Amniotic epithelial cell (primary cell): ENCODE results near the gene RAB44.

Experiments used
- DNase-seq: peaks from one replicate; pipeline ENCODE4 v3.0.0-alpha.2; 2010; ENCODE audit warnings: low read depth

The RAB44 gene

DNA sequence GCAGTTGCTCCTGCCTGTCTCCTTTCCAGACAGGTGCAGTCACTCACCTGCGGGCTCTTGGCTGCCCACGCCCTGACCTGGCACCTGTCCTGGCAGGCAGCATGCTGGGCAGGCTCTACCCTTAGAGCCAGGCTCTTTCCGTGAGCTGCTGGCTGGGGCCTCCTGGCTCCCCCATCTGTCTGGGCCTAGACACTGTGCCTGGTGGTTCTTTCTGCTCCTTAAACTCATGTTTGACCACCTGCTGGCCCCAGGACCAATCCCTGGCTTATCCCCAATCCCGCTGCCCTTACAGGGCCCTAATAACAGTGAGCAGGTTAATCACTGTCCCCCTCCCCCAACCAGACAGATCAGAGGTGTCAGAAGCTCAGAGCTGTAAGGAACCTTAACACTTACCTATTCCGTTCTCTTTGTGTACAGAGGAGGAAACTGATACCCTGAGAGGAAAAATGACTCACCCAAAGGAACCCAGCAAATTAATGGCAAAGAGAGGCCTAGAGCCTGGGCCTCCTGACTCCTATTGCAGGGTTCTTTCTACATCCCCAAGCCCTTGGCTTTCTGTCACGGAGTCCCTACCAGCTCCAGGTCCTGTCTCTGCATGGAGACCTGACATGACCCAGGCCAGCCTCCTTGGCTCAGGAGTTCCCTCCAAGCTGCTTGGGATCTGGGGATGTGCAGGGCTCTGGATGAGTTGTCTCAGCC is 54.7 kb downstream of the RAB44 start:
- DNase-seq = no peak

DNA sequence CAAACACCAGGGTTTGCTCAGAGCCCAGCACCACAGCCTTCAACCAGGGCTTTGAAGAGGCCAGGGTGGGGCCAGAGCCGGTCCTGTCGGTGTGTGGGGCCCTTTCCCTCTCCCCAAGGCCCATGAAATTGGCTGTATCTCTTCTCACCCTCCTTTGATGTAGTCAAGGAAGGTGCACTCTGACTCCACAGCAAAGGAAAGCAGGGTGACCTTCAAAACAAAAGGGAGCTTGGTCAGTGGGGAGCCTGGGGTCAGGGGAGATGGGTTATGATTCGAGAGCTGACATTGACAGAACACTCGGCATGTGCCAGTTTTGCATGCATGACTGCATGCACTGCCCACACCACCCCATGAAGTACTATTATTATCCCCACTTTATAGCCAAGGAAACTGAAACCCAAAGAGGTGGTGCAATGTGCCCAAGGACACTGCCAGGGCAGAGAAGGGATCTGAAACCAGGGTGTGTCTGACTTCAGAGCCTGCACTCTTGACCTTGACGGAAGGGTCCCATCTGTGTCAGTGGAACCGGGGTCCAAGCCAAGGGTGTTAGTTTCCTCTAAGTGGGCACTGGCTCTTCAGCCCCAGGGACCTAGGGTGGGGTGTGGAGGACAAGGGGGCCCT is 55.4 kb downstream of the RAB44 start:
- no peak for DNase-seq

DNA sequence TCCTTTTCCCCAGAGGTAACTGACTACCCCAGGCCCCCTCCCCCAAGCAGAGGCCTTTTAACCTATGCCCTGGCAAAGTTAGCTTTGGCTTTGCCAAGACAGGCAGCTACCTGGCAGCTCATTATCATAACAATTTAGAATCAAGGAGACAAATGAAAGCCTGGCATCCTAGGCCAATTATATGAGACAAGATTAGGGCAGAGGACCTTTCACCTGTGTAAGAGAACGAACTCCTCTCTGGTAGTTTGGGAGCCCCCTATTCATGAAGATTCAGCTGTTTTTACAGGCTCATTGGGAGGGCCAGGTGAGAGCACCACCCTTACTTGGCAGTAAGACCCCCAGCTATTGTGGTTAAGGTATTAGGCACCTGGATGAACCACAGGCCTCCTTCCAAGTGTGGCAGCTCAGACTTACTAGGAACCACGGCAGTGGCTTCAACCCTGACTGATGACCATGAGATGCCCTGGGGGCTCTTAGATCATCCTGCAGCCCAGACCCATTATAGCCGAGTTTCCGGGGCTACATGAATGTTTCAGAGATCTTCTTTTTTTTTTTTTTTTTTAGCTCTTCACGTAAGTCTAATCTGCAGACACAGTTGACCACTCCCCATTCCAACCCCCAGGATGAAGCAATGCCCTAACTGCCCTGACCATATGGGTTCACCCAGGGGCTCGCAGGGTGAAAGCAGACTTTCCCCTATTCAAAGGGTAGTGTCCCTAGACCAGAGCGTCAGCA is 56.2 kb downstream of the RAB44 start:
- DNase-seq = no peak

DNA sequence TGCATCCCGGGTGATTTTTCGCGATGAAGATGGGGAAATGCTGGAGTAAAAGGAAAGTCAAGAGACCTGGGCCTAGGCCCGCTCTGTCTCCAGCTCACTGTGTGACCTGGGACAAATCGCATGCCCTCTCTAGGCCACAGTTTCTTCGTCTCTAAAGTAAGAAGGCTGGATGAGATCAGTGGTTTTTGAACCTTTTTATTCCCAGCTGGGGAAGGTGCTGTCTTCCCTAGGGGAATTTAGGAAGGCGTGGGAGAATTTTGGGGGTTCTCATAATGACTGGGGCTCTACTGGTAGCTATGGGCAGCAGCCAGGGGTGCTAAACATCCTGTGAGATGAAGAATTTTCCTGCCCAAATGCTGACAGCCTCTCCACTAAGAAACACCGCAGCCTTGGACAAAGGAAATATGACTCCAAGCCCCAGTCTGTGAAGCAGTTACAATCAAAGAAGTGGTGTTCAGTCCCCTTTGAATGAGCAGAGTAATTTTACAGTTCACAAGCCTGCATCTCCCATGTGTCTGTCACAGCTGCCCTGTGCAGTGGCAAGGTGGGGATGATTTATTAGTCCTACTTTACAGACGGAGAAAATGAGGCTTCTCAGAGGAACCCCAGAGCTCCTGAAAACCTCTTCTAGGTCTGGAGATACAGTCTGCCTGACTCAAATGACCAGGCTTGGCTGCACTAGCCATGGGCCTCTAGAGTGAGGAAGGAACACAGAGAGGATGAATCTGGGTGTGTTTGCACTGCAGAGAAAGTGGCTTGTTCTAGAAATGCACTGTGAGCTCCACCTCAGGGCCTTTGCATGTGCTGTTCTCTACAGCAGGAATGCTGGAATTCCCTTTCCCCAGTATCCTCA is 57.2 kb downstream of the RAB44 start:
- DNase-seq = no peak

DNA sequence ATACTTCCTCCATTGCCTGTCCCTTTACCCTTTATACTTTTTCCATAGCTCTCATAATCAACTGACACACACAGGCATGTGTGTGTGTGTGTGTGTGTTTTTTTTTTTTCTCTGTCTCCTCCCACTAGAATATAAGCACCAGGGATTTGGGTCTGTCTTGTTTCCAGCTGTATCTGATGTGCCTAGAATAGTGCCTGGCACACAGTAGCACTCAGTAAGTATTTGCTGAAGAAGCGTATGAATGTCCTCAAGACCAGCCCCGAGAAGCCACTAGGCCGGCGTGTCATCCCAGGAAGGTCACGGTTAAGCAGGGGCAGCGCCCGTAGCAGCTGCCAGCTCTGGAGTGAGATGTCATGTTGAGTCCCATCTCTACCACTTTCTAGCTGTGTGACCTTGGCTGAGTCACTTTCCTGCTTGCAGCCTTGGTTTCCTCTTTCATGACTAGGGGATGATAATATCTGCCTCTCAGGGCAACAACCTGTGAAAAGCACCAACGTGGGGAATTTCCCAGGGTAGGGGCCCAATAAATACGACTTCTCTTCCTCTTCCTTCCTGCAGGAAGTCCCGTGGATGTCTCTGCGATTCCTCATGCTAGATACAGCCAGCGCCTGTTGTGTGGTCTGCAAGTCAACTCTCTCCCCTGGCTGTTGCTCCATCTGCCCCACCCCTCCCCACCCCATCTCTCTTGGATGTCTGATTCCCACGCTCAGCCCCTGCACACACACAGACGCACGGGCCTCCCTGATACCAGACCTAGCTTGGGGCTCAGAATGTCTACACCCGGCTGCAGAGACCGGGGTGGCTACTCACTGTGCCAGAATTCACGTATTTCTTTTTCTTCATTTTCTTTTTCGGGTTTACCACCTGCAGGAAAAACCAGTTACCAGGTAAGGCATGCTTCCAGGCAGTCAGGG is 58.1 kb downstream of the RAB44 start:
- peak; percentile 69 for DNase-seq

DNA sequence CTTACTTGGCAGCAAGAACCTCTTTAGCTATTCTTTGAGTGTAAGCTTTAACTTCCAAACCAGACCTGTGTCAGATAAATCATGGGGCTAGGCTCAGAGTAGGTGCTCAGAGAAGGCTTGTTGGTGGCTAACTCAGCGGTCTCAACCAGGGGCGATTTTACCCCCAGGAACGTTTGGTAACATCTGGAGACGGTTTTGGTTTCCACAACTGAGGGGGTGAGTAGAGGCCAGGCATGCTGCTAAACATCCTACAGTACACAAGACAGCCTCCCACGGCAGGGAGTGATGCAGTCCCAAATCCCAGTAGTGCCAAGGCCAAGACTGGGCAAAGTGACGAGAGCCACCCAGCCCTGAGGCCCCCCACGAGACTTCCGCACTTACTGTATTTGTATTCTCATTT is 59.2 kb downstream of the RAB44 start:
- no peak for DNase-seq

DNA sequence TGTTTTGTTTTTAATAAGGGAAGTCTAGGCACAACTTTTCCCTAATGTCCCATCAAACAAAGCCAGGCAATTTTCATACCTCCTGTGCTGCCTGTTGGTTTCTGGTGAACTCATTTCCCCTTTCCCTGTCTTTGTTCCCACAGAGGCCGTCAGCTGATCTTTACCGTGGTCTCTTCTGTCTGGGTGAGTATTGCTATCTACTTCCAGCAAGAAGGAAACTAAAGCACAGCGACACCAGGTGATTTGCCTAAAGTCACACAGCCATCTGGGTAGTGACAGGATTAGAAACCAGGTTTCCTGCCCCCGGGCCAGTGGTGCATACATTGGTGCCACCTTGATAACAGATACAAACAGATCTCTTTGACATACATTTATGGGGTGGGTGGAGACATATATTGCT is 59.6 kb downstream of the RAB44 start:
- no peak for DNase-seq

DNA sequence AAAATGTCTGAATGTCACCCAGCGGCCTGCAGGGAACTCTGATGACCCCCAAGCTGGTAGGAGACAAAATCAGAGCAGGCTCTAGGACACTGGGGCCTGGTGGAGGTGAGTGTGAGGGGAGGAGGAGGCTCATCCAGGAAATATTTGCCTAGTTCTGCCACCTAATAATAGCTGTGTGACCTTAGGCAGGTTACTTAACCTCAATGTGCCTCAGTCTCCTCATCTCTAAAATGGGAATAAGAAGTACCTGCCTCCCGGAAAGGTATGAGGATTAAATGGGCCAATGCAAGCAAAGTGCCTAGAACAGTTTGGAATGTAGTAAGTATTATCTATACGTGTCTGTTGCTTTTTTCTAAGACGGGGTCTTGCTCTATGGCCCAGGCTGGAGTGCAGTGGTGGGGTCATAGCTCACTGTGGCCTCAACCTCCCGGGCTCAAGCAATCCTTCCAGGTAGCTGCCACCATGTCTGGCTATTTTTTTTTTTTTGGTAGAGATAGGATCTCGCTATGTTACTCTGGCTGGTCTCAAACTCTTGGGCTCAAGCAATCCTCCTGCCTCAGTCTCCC is 60.4 kb downstream of the RAB44 start:
- DNase-seq = no peak

DNA sequence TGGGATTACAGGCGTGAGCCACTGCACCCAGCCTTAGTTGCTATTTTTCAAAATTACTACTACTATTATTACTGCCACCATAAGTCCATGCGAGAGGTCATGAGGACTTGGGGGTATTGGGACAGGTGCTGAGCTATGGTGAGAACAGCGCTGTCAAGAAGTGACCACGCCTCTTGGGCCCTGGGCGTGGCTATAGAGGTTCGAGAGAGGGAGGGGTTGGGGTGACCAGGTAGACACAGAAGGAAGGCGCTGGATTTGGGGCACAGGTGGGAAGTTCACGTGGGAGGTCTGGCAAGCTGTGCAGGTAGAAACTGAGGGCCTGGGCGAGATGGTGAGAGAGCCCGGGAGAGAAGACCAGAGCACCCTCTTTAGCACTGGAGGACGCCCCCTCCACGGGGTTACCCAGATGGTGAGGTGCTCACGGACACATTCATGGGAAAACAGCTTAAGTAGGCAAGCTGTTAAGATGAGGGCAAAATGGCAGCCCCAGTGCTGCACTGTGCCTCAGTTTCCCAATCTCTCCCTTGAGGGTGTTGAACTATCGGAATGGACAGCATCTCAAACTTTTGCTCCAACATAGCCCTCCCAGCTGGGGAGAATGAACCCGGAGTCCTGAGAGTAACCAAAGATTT is 61.0 kb downstream of the RAB44 start:
- no peak for DNase-seq

DNA sequence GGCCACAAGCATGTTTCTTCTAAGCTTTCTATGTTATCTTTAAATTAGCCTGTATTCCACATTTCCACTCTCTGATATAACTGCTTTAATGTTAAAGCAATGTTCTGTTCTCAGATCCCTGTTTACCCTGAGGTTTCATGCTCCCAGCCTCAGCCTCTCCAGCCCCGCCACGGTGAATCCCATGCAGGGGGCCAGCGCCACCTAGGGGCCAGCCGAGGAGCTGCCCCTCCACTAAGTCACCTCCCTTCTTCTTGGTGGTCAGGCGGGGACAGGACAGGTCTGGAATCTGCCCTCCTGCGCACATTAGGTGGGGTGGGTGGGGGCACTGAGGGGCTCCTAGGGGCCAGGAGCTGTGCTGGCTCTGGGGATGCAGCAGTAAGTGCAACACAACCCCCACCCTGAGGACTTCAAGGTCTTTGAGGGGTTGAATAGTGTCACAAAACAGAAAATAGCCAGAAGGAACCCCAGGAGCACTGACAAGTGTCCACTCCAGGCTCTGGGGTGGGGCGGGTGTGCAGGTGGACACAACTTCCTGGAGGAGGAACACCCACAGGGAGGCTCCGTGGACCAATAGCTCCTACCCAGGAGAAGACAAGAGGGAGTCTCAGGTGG is 61.6 kb downstream of the RAB44 start:
- peak; percentile 58 for DNase-seq

DNA sequence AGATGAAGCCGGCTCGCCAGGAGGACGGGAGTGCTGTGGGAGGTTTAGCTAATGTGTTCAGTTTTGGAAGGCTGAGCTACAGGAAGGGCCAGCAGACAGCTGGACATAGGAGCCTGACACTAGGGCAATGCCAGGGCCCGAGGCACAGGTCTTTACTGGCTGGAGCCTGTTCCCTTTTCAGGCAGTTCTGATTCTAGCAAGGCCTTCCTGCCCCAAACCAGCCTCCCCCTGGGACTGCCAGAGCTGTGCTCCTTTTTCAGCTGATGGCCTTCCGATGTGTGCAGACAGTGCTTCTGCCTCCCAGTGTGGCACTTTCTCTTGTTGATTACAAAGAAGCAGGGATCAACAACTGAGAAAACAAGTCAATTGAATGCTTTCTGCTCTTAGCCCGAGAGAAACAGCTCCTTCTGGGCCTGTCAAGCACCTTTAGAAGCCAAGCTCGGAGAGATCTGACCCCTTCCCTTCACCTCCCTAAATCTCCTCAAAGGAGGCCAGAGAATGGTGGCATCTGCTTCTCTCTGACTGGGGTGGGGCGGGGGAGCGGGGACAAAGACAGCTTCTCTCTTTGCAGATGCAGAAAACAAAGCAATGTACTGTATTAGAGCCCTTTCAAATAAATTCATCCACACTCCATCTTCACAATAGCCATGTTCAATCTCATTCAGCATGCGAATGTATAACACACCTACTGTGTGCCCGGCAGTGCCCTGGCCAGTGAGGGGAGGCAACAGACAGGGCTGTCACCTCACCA is 63.2 kb downstream of the RAB44 start:
- no peak for DNase-seq

DNA sequence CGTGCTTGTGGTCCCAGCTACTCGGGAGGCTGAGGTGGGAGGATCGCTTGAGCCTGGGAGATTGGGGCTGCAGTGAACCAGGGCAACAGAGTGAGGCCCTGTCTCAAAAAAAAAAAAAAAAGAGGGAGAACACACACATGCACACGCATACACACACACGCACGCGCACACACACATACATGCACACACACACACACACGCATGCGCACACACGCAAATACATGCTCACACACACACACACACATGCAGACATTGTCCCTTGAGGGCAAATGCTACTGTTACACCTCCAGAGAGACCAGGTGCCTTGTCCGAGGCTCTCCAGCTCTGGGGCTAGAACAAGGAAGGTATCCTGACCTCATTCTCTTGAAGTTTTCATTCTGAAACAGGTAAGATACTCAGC is 64.5 kb downstream of the RAB44 start:
- DNase-seq = no peak

DNA sequence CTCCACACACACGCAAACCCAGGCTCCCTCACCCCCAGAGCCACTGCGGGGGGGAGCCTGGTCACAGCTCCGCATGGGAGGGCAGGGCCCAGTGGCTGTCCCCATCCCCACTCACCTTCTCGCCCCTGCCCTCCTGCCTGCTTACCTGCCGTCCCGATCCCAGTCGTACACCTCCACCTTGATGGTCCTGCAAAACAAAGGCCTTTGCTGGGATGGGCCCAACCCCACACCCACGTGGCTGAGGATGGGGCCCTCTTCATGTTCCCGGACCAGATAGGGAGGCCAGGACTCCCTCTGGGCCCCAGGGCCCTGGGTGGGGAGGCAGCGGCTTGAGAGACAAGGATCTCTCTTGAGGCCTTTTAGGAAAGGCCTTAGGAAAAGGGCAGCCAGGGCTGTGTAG is 67.6 kb downstream of the RAB44 start:
- DNase-seq = no peak

DNA sequence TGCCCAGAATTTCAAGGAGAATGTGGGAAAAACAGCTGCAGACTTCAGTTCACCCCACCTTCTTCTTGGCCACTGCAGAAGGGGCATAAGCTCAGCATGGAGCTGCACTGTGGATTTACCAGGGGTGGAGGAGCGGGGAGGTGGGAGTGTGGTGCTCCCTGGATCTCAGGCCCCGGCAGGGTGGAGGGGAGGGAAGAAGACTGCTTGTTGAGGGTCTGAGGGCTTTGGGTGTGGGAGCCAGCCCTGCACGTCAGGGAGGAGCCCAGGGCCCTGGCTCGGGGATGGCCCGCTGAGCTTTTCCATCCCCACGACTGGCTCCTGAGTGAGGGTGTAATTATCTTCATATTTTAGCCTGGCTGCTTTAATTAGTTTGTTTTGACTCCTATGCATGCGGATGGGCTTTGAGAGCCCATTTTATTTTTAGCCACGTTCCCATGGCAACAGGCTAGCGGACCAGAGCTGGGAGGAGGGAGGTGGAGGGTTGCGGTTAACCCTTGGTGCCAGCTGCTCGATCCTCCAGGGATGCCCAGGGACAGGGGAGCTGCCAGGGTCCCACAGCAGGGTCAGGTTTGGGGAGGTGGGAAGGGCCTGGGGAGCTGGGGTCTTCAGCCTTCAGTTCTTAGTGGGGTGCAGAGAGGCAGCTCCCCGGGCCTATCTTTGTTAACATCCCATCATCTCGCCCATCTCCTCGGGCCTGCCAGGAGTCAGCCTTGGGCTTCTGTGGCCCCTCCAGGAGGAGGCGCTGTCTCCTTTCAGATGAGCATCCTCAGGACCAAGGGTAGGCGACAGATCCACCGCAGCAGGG is 68.2 kb downstream of the RAB44 start:
- peak; percentile 73 for DNase-seq

DNA sequence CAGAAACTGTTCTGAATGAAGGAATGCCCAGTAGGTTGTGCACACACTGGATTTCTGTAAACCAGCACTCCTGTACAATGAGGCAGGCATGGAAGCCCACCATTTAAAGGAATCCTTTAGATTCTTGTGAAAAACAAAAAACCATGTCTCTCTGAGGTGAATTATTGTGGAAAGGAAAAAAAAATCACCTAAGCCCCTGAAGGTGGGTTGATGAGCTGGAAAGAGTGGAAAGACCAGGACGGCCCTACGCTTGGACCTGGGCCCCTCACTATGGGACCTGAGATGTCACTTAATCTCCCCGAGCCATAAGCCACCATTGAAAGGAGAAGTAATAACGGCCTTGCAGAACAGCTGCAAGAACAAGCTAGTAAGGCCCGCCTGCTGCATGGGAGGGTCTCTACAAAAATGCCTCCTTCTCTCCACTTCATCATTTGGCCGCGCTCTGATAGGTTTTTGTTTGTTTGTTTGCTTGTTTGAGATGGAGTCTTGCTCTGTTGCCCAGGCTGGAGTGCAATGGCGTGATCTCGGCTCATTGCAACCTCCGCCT is 68.8 kb downstream of the RAB44 start:
- no peak for DNase-seq

DNA sequence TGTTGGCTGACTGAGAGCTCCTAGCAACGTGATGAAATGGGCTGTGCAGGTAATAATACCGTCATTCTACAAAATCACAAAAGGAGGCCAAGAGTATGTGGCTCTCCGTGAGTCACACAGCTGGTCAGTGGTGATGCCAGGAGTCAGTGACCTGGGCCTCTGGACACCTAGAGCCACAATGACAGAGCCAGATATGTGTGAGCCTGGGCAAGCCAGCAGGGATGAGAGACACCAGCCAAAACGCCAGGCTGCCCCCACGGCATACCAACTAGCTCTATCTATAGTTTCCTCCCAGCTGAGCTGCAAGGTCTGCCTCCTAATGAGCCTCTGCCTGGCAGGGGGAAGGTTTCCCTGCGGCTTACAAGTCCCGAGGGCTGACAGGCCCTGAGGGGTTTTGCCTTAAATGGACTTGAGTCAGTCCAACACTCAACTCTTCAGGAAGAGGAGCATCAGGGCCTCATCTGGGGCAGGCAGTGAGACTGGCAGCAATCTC is 71.6 kb downstream of the RAB44 start:
- DNase-seq = no peak

DNA sequence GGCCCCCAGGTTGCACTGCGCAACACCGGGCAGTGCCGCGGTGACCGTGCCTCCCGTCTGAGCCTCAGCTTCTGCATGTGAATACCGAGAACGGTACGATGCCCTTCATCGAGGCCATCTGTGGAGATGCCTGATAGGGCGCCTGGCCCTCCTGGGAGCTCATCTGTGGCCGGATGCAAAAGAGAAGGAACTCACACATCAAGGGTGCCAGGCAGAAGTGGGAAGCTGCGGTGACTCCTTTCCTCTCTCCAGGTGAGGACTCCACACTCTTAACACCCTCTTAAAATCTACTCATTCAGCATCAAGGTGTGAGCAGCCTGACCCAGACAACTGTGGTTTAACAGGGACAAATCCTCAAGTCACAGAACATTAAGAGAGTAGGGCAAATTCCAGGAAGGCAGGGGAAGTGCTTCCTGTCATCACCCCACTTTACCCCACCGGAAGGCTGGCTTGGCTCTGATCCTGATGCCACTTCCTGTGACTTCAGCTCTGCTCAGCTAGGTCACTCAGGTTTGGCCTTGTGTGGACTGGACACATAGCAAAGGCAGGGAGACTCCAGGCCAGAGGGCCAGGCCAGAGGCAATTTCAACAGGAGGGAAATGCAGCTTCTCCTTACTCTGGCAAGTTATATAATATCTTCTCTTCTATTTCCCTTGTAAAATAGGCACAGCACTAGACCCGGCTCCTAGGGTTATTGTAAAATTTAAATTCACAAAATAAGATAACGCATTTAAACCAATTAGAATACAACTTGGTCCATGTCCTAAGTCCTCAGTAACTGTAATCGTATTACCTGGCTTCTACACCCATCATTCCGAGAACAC is 72.3 kb downstream of the RAB44 start:
- DNase-seq = no peak
